Stomach (tissue), 4 donors: ENCODE measurements around the gene NRIP1.

Source experiments
- CTCF ChIP-seq, 7 experiments: fragments of 450-650 bp in 4 of 7; fragments of 200-600 bp in 3 of 7; sonication (generic) in 3 of 7; IDR thresholded peaks; one replicate each; pipeline ENCODE4 v1.5.1; 2016 to 2019; ENCODE audit warnings: antibody characterized with exemption in 7 of 7, control low read depth in 2 of 7, mild to moderate bottlenecking in 1 of 7
- POLR2AphosphoS5 ChIP-seq, 3 donors: sonication (generic); formaldehyde crosslinking; IDR thresholded peaks; one replicate each; pipeline ENCODE4 v1.6.1; 2016; ENCODE audit warnings: antibody characterized with exemption in 3 of 3

GRCh38 chr21:15093216-15093615 is 28.4 kb upstream of the NRIP1 start:
- no peak for TF ChIP-seq CTCF (IDR thresholded peaks at IDR 0.05)
- no peak for TF ChIP-seq POLR2AphosphoS5 (IDR thresholded peaks at IDR 0.05)
